Upper lobe of left lung (tissue), 4 donors: ENCODE data around the gene KRTAP9-7.
A peak's percentile ranks its signal among the peaks of the same experiment; 100 is the strongest.

Experiments
- EP300 ChIP-seq, 4 donors: sonication (generic); formaldehyde crosslinking; IDR thresholded peaks; one replicate each; pipeline ENCODE4 v1.5.1; 2017; ENCODE audit warnings: antibody characterized with exemption in 4 of 4, control low read depth in 2 of 4
- POLR2A ChIP-seq, 4 donors: fragments of 450-650 bp; IDR thresholded peaks; one replicate each; pipeline ENCODE4 v1.5.1; 2016 to 2017; ENCODE audit warnings: antibody characterized with exemption in 4 of 4, mild to moderate bottlenecking in 2 of 4
- POLR2AphosphoS5 ChIP-seq, 2 donors: sonication (generic); formaldehyde crosslinking; IDR thresholded peaks; one replicate each; pipeline ENCODE4 v1.5.1; 2017; ENCODE audit warnings: antibody characterized with exemption in 2 of 2
- TF ChIP-seq, protein P1 (sequence below), 6 experiments: fragments of 450-650 bp in 4 of 6; fragments of 200-600 bp in 2 of 6; sonication (generic) in 2 of 6; IDR thresholded peaks; one replicate each; pipeline ENCODE4 v1.5.1; 2016 to 2019; ENCODE audit warnings: antibody characterized with exemption in 6 of 6

DNA sequence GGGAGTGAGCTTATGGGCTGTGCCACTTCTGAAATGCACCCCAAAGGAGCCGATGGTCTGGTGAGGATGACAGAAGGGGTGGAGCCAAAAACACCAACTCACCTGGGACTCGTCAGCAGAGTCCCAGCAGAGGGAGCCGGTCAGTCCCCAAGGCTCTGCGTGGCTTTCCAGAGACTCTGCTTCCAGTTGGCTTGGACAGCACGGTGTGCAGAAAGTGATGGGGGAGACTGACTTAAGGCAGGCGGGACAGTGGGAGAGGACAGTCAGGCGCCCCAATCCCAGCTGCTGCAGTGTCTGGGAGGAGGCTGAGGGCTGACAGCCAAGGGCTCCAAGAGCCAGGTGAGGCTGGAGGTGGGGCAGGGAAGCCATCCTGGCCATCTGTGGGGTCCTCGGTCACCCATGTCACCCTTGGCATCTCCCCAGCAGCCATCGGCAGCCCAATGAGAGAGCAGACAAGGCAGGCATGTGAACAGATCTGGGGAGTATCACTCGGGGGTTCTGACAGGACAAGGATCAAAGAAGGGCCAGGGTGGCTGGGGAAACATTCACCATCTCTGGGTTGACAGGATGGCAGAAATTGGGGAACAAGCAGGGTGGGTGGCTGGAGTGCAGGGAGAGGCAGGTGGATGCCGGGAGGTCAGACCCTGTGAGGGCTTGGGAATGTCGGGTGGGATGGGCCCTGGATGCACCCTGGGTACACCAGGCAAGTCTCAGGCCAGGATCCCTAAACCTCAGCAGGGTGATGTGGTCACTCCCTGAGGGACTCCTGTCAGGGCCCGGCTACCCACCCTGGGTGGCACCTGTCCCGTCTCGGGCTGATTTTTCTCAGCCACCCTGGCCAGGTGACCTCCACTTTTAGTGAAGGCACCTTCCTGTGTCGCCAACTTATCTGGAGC, 48.9 kb downstream of the KRTAP9-7 start:
- TF ChIP-seq POLR2A (IDR thresholded peaks at IDR 0.05) (no peak), EP300 (IDR thresholded peaks at IDR 0.05) (no peak), POLR2AphosphoS5 (IDR thresholded peaks at IDR 0.05) (no peak)
- TF ChIP-seq, protein P1, sequence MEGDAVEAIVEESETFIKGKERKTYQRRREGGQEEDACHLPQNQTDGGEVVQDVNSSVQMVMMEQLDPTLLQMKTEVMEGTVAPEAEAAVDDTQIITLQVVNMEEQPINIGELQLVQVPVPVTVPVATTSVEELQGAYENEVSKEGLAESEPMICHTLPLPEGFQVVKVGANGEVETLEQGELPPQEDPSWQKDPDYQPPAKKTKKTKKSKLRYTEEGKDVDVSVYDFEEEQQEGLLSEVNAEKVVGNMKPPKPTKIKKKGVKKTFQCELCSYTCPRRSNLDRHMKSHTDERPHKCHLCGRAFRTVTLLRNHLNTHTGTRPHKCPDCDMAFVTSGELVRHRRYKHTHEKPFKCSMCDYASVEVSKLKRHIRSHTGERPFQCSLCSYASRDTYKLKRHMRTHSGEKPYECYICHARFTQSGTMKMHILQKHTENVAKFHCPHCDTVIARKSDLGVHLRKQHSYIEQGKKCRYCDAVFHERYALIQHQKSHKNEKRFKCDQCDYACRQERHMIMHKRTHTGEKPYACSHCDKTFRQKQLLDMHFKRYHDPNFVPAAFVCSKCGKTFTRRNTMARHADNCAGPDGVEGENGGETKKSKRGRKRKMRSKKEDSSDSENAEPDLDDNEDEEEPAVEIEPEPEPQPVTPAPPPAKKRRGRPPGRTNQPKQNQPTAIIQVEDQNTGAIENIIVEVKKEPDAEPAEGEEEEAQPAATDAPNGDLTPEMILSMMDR (IDR thresholded peaks at IDR 0.05), result peak in 2 of 6 experiments; percentile 15 to 29
